Kidney epithelial cell (primary cell): Measurements from ENCODE around the gene SHH. TPM values are rescaled to one million over a fixed set of nuclear protein-coding genes. Genes with fewer than 3 reads are reported as not detected.

Experiments used
- DNase-seq: peaks from one replicate; pipeline ENCODE4 v3.0.0-alpha.2; 2010; ENCODE audit warnings: low read depth
- H3K27me3 ChIP-seq: 2 replicates; pipeline ENCODE4 v1.6.0; 2011; ENCODE audit warnings: low read length; ENCODE audit not compliant: control insufficient read depth, insufficient read depth
- H3K36me3 ChIP-seq: 2 replicates; pipeline ENCODE4 v1.5.1; 2011; ENCODE audit warnings: low read length; ENCODE audit not compliant: control insufficient read depth, insufficient read depth
- H3K4me3 ChIP-seq: 2 replicates; pipeline ENCODE4 v1.5.1; 2011; ENCODE audit warnings: low read depth, mild to moderate bottlenecking, control low read depth, low read length
- total RNA-seq: library from RNA; depleted of rRNA; stranded (reverse); fragments of >200 nt; gene quantifications from 2 replicates; pipeline ENCODE4 v1.2.3, GENCODE V29; 2015
- TF ChIP-seq, protein P1 (sequence below): IDR thresholded peaks from 2 replicates; pipeline ENCODE4 v1.5.1; 2011; ENCODE audit warnings: mild to moderate bottlenecking, moderate library complexity, low read length, control low read depth, inconsistent platforms; ENCODE audit not compliant: insufficient read depth, poor library complexity, severe bottlenecking

SHH gene
- total RNA-seq, 1 donor from 2014 or later, result 2.8 TPM

DNA sequence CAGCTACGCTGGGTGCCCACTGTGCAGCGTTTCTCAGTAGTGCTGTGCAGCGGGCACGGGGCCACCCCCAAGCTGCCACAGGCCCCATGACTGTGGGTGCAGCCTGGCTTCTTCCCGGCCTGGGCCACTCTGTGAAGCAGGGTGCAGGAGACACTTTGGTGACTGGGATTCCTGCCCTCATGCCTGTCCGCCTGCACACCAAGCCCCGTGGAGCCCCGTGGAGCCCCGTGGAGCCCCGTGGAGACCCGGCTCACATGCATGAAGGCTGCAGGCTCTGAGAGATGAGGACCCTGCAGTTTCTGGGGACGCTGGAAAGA is 3.9 kb upstream of the SHH start:
- H3K27me3 ChIP-seq, result peaks cover 17% of the 10 kb centered on the region
- no peak for DNase-seq
- TF ChIP-seq, protein P1, sequence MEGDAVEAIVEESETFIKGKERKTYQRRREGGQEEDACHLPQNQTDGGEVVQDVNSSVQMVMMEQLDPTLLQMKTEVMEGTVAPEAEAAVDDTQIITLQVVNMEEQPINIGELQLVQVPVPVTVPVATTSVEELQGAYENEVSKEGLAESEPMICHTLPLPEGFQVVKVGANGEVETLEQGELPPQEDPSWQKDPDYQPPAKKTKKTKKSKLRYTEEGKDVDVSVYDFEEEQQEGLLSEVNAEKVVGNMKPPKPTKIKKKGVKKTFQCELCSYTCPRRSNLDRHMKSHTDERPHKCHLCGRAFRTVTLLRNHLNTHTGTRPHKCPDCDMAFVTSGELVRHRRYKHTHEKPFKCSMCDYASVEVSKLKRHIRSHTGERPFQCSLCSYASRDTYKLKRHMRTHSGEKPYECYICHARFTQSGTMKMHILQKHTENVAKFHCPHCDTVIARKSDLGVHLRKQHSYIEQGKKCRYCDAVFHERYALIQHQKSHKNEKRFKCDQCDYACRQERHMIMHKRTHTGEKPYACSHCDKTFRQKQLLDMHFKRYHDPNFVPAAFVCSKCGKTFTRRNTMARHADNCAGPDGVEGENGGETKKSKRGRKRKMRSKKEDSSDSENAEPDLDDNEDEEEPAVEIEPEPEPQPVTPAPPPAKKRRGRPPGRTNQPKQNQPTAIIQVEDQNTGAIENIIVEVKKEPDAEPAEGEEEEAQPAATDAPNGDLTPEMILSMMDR, result no peak
- H3K36me3 ChIP-seq, result no peaks in the 10 kb centered on the region
- H3K4me3 ChIP-seq, result no peak overlapping the region

DNA sequence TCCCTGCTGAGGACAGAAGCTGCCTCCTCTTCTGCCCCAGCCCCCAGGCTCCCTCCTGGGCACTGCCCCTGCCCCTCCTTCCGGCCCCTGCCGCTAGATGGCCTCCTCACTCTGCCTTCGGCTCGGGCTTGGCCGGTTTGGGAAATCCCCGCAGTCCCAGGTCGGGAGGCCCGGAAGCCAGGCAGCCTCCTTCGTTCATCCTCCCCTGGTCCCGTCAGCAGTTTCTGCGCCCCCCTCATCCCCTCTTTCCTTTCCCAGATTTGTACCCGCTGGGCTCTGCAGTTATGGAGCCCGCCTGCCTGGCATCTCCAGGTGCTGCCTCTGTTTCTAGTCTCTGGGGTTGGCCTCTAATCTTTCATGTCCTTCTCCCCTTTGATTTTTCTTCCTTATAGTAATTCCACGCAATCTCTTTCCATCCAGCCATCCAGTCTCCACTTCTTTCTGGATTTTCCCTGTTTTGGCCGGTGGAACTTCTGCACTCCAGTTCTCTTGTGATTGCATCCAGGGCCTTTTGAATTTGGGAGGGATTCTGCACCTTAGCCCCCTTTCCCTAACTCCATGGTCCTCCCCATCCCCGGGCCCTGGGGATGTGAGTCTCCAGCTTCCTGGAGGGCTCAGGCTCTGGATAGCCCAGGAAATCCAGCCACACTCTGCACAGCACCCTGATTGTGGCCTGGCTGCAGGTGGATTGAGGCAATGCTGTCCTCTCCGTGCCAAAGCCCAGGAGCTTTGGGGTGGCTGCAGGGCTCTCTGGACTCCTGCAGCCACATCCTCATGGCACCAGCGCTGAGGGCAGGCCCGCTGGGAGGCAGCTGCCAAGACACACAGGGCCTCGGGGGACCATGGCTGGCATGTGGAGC is 3.3 kb upstream of the SHH start:
- TF ChIP-seq, protein P1, result peak; percentile 95
- Histone ChIP-seq H3K27me3 (peaks cover 18% of the 10 kb centered on the region), H3K4me3 (no peak overlapping the region), H3K36me3 (no peaks in the 10 kb centered on the region)
- DNase-seq, result no peak

DNA sequence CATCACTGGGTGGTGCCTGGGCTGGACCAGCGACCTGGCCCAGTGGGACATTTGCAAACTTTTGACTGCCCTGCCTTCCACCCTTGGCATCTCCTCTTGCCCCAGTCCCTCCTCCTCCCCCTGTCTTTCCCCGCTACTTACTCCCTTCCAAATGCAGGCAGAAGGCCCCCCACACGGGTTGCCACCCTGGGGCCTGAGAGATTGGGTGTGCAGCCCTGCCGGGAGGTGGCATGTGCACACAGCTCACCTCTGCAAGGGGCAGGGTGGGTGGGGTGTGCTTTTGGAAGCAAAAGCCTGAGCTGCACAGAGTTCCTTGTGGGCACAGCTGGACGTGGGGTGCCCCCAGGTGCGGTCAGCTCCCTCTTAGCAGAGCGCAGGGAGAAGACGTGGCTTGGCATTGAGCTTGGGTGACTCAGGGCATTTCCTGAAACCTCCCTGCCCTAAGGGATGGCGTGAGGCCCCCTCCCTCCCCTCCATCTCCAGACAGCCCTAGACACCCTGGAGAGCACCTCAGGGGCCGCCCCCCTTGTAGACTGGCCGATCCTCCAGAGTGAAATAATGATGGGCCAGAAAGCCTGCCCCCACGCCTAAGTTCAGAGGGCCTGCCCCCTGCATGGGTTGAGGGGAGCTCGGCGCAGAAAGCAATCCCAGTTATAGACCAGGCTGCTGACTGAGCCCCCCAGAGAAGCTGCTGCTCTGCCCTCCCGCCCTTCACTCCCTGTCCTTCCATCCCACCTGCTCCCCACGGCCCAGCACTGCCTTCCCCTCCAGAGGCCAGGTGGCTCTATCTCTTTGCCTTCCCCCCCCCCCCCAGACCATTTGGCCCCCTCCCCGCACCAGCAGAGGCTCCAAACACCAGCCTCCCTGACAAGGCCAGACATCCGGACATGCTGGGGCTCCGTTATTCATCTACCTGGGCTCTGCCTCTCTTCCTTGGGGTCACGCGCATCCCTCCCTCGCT is 2.3 kb upstream of the SHH start:
- no peak for DNase-seq
- TF ChIP-seq, protein P1, result no peak
- Histone ChIP-seq H3K4me3 (no peak overlapping the region), H3K36me3 (no peaks in the 10 kb centered on the region), H3K27me3 (peaks cover 25% of the 10 kb centered on the region)

DNA sequence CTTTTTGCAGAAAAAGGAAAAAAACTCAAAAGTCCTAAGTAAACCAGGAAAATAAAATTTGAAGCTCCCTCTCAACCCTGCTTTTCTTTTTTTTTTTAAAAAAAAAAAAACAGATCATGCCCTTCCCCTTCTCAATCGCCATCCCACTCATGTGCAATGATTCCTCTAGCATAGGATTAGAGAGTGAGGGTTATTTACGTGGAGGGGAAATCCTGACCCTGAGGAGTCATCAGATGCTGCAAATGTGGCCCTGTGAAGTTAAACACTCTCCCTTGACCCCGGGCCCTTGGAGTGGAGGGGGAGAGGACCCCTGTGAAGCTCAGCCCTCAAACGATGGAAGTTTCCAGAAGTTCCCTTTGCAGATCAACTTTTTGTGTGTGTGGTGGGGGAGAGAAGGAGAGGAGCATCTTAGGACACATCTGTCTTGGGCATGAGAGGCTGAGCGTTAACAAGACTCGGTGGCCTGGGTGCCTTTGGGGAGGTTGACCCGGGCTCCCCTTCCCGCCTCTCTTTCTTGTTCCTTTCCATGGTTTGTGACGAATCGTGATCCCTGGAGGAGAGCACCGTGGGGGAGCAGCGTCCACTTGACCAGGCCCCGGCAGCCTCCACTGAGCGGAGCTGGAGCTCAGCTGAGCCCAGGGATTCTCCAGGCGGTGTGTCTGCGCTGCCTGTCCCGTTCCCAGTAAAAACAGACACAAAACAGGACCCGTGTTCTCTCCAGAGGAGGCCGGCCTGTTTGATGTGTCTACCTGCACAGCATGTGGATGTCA is 1.5 kb upstream of the SHH start:
- H3K4me3 ChIP-seq, result no peak overlapping the region
- no peak for DNase-seq
- TF ChIP-seq, protein P1, result no peak
- H3K36me3 ChIP-seq, result no peaks in the 10 kb centered on the region
- H3K27me3 ChIP-seq, result peaks cover 25% of the 10 kb centered on the region

DNA sequence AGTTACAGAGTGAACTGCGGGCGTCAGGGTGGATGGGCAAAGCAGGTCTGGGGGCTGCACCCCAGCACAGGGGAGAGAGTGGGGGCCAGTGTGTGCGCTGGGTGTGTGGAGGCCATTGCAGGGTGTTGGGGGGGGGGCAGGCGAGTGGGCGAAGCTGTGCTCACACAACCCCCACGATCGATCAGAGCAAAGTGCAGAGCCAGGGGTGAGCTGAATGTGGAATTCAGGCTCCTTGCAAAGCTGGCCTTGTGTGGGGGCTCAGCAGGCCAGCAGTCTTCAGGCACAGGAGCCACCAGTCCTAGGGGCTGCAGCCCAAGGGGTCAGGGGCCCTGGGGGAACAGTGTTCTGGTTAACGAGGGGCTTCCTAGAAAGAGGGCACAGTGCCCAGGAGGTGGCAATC is 862 bp upstream of the SHH start:
- TF ChIP-seq, protein P1, result no peak
- Histone ChIP-seq H3K36me3 (no peaks in the 10 kb centered on the region), H3K4me3 (no peak overlapping the region), H3K27me3 (peaks cover 25% of the 10 kb centered on the region)
- DNase-seq, result no peak
